ENCODE results near the gene DAAM2.

DNA sequence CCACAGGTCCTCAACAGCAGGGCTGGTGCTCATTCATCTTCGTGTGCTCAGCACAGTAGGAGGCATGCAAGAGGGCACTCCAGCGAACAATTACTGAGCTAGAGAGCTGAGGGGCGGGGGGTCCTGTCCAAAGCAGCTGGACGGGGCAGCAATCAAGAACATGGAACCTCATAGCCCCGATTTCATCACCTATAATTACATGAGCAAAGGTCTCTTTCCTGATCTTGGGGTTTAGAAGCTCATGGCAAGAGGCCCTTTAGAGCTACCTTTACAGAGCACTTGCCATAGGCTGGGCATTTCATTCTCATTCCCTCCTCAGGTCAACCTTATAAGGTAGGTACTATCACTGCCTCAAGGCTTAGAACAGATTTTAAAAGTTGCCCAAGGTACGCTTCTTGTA, 131.7 kb downstream of the DAAM2 start:
- TF ChIP-seq, protein P1, sequence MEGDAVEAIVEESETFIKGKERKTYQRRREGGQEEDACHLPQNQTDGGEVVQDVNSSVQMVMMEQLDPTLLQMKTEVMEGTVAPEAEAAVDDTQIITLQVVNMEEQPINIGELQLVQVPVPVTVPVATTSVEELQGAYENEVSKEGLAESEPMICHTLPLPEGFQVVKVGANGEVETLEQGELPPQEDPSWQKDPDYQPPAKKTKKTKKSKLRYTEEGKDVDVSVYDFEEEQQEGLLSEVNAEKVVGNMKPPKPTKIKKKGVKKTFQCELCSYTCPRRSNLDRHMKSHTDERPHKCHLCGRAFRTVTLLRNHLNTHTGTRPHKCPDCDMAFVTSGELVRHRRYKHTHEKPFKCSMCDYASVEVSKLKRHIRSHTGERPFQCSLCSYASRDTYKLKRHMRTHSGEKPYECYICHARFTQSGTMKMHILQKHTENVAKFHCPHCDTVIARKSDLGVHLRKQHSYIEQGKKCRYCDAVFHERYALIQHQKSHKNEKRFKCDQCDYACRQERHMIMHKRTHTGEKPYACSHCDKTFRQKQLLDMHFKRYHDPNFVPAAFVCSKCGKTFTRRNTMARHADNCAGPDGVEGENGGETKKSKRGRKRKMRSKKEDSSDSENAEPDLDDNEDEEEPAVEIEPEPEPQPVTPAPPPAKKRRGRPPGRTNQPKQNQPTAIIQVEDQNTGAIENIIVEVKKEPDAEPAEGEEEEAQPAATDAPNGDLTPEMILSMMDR (optimal IDR thresholded peaks at IDR 0.05 in 1 of 3, IDR thresholded peaks at IDR 0.05 in 1 of 3, conservative IDR thresholded peaks at IDR 0.05 in 1 of 3; ENCODE audit: extremely low read depth in 1 of 3, insufficient read depth in 2 of 3, low read length in 3 of 3), result no peak
- TF ChIP-seq EZH2 (IDR thresholded peaks at IDR 0.05; ENCODE audit: low read length), result no peak
